Natural killer cell treated with Interleukin-12 subunit alpha and Interleukin-12 subunit beta and Interleukin-15 and Interleukin-18, amount 100 ng/mL, for 72 hours (primary cell): ENCODE results near the gene FKBP2. TPM values are rescaled to one million over a fixed set of nuclear protein-coding genes. Genes with fewer than 3 reads are reported as not detected.

Experiments
- ATAC-seq, 2 donors: fragments of 150-1000 bp; cut with Tn5 transposase in 1 of 2; sonication (Bioruptor Pico), chemical (Tn5 transposase) in 1 of 2; 2 replicates each; pipeline ENCODE4 v1.10.0; 2021
- DNase-seq: peaks from one replicate; pipeline ENCODE4 v3.0.0; 2022; ENCODE audit warnings: low spot score
- H3K27ac Mint-ChIP-seq, 2 donors: 1 replicate in 1 of 2; 2 replicates in 1 of 2; pipeline ENCODE4 v1.8.0; 2022; ENCODE audit warnings: mixed read lengths in 2 of 2, mild to moderate bottlenecking in 1 of 2, moderate library complexity in 1 of 2
- H3K27me3 Mint-ChIP-seq, 2 donors: 1 replicate in 1 of 2; 2 replicates in 1 of 2; pipeline ENCODE4 v1.8.0; 2022; ENCODE audit warnings: mixed read lengths in 2 of 2
- H3K36me3 Mint-ChIP-seq: one replicate; pipeline ENCODE4 v1.8.0; 2022; ENCODE audit warnings: mixed read lengths
- H3K4me1 Mint-ChIP-seq, 2 donors: 1 replicate in 1 of 2; 2 replicates in 1 of 2; pipeline ENCODE4 v1.8.0; 2022; ENCODE audit warnings: low read depth in 2 of 2, mixed read lengths in 2 of 2, mild to moderate bottlenecking in 1 of 2
- H3K4me3 Mint-ChIP-seq: one replicate; pipeline ENCODE4 v1.8.0; 2022; ENCODE audit warnings: mixed read lengths
- H3K9me3 Mint-ChIP-seq: 2 replicates; pipeline ENCODE4 v1.8.0; 2022; ENCODE audit warnings: mixed read lengths
- total RNA-seq, 2 donors: library from RNA; stranded (reverse); gene quantifications; one replicate each; pipeline ENCODE4 v1.2.3, GENCODE V29; 2022

Gene FKBP2
- total RNA-seq, 2 donors from 2014 or later = 33.1 to 53.5 TPM

- Mint-ChIP-seq H3K4me1 (peaks cover 19 to 23% of the 10 kb centered on the region in 2 donors), H3K27ac (peak within 1 kb of the TSS in 1 of 2 donors; percentile 63), H3K4me3 (peak within 1 kb of the TSS; percentile 71), H3K9me3 (no peaks in the 10 kb centered on the region), H3K27me3 (no peaks in the 10 kb centered on the region), H3K36me3 (no peaks in the 10 kb centered on the region)
- DNase-seq (peak; percentile 85), ATAC-seq (peak; percentile 80 to 84)
Measured at GRCh38 chr11:64233913-64234586, 6.8 kb upstream of the FKBP2 start, which contains the start of gene VEGFB. Gene VEGFB (plus strand): TSS chr11:64234584. CDS start chr11:64234834, 250 bp downstream.

DNA sequence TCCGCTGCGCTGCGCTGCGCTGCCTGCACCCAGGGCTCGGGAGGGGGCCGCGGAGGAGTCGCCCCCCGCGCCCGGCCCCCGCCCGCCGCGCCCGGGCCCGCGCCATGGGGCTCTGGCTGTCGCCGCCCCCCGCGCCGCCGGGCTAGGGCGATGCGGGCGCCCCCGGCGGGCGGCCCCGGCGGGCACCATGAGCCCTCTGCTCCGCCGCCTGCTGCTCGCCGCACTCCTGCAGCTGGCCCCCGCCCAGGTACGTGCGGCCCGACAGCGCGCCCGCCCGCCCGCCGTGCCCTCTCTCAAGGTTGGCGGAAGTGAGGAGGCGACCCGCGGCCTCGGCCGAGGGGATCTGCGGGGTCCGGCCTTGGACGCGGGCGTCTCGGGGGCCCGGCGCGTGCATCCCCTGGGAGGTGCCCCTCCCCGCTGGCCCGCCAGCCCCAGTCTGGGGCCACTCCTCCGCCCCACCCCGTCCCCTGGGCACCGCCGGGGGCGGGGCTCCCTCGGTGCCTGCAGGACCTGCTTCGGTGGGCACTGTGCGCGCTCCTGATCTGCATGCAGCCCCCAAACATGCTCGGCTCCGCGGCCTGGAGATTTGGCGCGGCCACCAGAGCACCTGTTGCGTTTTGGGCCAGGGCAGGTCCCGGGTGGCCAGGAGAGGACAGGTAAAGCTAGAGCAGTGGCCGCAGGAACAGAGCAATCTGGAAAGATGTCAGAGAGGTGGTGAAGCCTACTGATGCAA, 6.1 kb upstream of the FKBP2 start:
- no peaks in the 10 kb centered on the region for H3K27me3 Mint-ChIP-seq
- no peaks in the 10 kb centered on the region for H3K9me3 Mint-ChIP-seq
- DNase-seq (no peak), ATAC-seq (peak; percentile 61 to 68)
- H3K4me3 Mint-ChIP-seq = peak overlapping the region; percentile 71
- H3K27ac Mint-ChIP-seq = peak overlapping the region in 1 of 2 donors; percentile 63
- H3K36me3 Mint-ChIP-seq = no peaks in the 10 kb centered on the region
- peaks cover 11 to 22% of the 10 kb centered on the region in 2 donors for H3K4me1 Mint-ChIP-seq

DNA sequence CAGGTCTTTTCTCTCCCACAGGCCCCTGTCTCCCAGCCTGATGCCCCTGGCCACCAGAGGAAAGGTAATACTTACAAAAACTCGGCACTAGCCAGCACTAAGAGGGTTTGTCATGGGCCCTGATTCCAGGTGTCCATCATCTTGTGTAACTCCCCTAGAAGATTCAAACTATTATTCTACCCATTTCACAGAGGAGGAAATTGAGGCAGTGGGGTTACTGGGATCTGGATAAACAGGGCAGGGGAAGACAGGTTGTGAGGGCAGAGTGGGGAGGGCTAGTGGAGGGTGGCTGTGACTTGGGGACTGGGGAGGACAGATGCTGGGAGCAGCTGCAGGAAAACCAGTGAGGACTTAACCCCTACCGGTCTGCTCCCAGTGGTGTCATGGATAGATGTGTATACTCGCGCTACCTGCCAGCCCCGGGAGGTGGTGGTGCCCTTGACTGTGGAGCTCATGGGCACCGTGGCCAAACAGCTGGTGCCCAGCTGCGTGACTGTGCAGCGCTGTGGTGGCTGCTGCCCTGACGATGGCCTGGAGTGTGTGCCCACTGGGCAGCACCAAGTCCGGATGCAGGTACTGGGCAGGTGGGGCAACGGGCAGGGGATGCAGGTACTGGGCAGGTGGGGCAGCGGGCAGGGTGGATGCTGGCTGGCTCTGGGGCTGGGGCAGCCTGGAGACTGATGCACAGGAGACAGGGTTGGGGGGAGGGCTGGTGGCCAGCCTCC, 5.3 kb upstream of the FKBP2 start:
- Mint-ChIP-seq H3K27me3 (no peaks in the 10 kb centered on the region), H3K36me3 (no peaks in the 10 kb centered on the region), H3K27ac (peak overlapping the region in 1 of 2 donors; percentile 63), H3K9me3 (no peaks in the 10 kb centered on the region), H3K4me3 (peak overlapping the region; percentile 71), H3K4me1 (peaks cover 14 to 24% of the 10 kb centered on the region in 2 donors)
- ATAC-seq = no peak
- DNase-seq = no peak

GRCh38 chr11:64237484-64237951, 3.4 kb upstream of the FKBP2 start:
- peaks cover 14 to 25% of the 10 kb centered on the region in 2 donors for H3K4me1 Mint-ChIP-seq
- H3K27me3 Mint-ChIP-seq = no peaks in the 10 kb centered on the region
- H3K36me3 Mint-ChIP-seq = no peaks in the 10 kb centered on the region
- ATAC-seq = no peak
- H3K9me3 Mint-ChIP-seq = no peaks in the 10 kb centered on the region
- no peak overlapping the region for H3K27ac Mint-ChIP-seq
- no peak overlapping the region for H3K4me3 Mint-ChIP-seq
- DNase-seq = no peak

GRCh38 chr11:64238076-64238475, 2.8 kb upstream of the FKBP2 start:
- no peak overlapping the region for H3K4me3 Mint-ChIP-seq
- H3K27ac Mint-ChIP-seq = no peak overlapping the region
- H3K27me3 Mint-ChIP-seq = no peaks in the 10 kb centered on the region
- DNase-seq = no peak
- no peaks in the 10 kb centered on the region for H3K9me3 Mint-ChIP-seq
- peaks cover 14 to 25% of the 10 kb centered on the region in 2 donors for H3K4me1 Mint-ChIP-seq
- no peak for ATAC-seq
- no peaks in the 10 kb centered on the region for H3K36me3 Mint-ChIP-seq

DNA sequence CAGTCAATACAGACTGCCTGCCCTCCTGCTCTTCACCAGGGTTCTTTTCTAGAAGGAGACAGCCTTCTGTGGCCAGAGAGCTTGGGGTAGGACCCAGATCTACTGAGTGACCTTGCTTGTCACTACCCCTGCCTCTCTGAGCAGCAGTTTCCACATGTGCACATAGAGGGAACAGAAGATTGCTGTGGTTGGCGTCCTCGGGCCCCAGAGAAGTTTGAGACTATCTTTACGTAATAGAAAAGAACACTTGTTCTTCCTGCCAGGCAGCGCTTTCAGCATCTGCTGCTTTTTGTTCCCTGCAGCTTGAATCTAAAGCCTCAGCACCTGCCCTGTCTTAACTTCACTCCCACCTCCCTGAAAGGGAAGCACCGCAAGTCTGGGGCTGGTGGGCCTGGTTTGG, 1.9 kb upstream of the FKBP2 start:
- no peaks in the 10 kb centered on the region for H3K27me3 Mint-ChIP-seq
- H3K27ac Mint-ChIP-seq = no peak overlapping the region
- DNase-seq (no peak), ATAC-seq (no peak)
- H3K4me3 Mint-ChIP-seq = no peak overlapping the region
- no peaks in the 10 kb centered on the region for H3K36me3 Mint-ChIP-seq
- no peaks in the 10 kb centered on the region for H3K9me3 Mint-ChIP-seq
- peaks cover 14 to 32% of the 10 kb centered on the region in 2 donors for H3K4me1 Mint-ChIP-seq

DNA sequence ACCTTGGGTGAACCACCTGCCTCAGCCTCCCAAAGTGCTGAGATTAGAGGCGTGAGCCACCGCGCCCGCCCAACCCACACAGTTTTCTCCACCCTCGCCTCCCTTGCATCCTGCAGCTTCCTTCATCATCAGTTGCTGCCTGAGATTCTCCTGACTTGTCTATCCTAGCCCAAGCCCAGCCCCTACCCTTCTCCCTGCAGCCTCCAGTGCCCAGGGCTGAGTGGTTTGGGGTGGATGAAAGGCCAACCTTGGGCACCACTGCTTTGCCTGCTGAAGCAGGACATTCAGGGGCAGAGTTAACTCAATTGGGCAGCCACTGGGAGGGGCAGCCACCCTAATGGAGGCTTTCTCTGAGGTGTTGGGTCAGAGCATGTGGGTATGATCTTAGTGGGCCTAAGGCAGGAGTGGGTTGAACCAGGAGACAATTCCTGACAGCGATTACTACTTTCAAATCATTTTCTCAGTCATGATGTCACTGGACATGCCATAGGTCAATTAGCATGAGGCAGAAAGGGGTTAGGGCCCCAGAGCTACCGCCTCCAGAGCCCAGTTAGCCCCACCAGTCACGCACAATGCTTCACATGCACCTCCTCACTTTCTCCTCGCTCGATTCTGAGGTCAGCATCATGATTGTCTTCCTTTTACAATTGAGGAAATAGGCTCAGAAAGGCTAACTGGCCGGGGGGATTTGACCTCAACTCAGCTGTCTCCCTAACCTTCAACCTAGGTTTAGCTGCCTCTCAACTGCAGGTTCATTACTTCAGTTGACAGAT, 1.0 kb upstream of the FKBP2 start:
- H3K4me3 Mint-ChIP-seq = peak overlapping the region; percentile 92
- H3K36me3 Mint-ChIP-seq = no peaks in the 10 kb centered on the region
- H3K27ac Mint-ChIP-seq = peak overlapping the region; percentile 95 to 97
- ATAC-seq = no peak
- H3K4me1 Mint-ChIP-seq = peaks cover 14 to 32% of the 10 kb centered on the region in 2 donors
- no peak for DNase-seq
- no peaks in the 10 kb centered on the region for H3K9me3 Mint-ChIP-seq
- H3K27me3 Mint-ChIP-seq = no peaks in the 10 kb centered on the region

DNA sequence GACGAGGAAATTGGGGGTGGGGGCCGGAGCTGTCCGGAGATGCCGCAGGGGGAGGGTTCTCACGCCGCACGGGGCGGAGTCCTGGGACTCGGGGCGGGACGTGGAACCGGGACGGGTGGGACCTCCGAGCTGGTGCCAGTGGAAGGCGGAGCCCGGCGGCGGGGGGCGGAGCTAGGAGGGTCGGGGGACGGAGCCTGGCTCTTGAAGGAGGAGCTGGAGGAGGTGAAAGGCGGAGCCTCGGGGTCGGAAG, 271 bp downstream of the FKBP2 start:
- Mint-ChIP-seq H3K36me3 (no peaks in the 10 kb centered on the region), H3K4me3 (peak overlapping the region; percentile 92), H3K27me3 (no peaks in the 10 kb centered on the region), H3K27ac (peak overlapping the region; percentile 95 to 97), H3K4me1 (peaks cover 6 to 30% of the 10 kb centered on the region in 2 donors), H3K9me3 (no peaks in the 10 kb centered on the region)
- ATAC-seq = peak; percentile 91 to 94
- DNase-seq = peak; percentile 100

GRCh38 chr11:64241491-64242374, 838 bp downstream of the FKBP2 start:
- Mint-ChIP-seq H3K27me3 (no peaks in the 10 kb centered on the region), H3K27ac (peak overlapping the region; percentile 95 to 97), H3K4me1 (peaks cover 6 to 30% of the 10 kb centered on the region in 2 donors), H3K9me3 (no peaks in the 10 kb centered on the region), H3K36me3 (no peaks in the 10 kb centered on the region), H3K4me3 (peak overlapping the region; percentile 92)
- ATAC-seq = peak; percentile 0 to 2
- no peak for DNase-seq

DNA sequence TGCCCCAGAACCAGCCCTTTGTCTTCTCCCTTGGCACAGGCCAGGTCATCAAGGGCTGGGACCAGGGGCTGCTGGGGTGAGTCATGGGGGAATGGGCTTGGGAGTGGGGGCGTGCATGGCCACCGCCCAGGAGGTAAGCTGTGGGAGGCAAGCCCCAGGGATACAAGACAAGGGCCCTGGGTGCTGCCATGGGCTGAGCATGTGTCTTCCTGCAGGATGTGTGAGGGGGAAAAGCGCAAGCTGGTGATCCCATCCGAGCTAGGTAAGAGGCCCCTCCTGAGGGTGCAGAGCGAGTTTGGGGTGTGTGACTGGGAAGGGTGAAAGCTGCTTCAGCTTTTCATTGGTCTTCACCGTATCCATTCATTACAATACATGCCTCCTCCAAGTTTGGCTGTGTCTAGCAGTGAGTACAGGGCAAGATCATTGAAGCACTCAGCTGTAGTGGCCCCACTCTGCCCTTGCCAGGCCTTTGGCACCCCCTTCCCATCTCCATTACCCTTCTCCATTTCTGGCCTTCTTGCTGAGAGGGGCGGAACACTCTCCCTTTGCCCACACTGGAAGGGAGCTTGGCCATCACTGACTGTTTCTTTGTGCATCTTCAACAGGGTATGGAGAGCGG, 2.5 kb downstream of the FKBP2 start:
- peak overlapping the region in 1 of 2 donors; percentile 31 for H3K27ac Mint-ChIP-seq
- DNase-seq (no peak), ATAC-seq (no peak)
- H3K9me3 Mint-ChIP-seq = no peaks in the 10 kb centered on the region
- H3K4me3 Mint-ChIP-seq = peak overlapping the region; percentile 53
- H3K27me3 Mint-ChIP-seq = no peaks in the 10 kb centered on the region
- peaks cover 13 to 41% of the 10 kb centered on the region in 2 donors for H3K4me1 Mint-ChIP-seq
- no peaks in the 10 kb centered on the region for H3K36me3 Mint-ChIP-seq

DNA sequence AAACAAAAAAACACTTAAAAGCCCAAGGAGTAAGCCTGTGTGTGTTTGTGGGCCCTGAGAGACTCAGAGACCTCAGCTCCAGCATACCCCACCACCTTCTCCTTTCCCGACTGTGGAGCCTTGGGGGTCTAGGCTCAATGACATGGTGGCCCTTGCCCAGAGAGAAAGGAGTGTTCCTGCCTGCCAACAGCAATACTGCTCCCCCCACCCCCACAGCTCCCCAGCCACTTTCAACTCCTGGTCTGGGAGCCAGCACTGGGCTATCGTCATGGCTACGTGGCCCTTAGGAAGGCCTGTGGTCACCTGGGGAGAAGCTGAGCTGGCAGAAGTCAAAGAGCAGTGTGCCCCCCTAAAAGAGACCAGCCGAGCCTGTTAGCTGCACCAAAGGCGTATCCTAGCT, 3.2 kb downstream of the FKBP2 start:
- no peak overlapping the region for H3K4me3 Mint-ChIP-seq
- DNase-seq (no peak), ATAC-seq (no peak)
- no peaks in the 10 kb centered on the region for H3K27me3 Mint-ChIP-seq
- no peaks in the 10 kb centered on the region for H3K9me3 Mint-ChIP-seq
- H3K36me3 Mint-ChIP-seq = no peaks in the 10 kb centered on the region
- no peak overlapping the region for H3K27ac Mint-ChIP-seq
- H3K4me1 Mint-ChIP-seq = peaks cover 13 to 41% of the 10 kb centered on the region in 2 donors

DNA sequence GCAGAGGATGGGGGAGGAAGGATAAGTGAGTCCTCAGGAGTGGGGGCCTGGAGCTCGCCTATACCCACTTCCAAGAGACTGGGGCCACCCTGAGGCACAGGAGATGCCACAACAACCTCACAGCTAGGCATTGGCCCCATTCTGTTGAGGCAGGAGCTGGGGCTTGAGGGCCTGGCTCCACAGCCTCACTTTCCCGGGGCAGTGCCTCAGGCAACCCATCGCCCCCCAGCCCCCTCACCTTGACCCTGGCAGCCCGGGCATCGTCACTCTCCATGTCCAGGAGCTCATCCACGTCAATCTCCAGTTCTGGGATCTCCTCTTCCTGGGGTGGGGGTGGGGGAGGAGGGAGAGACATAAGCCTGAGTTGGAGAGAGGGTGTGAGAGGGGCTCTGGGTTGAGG, 4.1 kb downstream of the FKBP2 start:
- no peaks in the 10 kb centered on the region for H3K9me3 Mint-ChIP-seq
- no peaks in the 10 kb centered on the region for H3K27me3 Mint-ChIP-seq
- DNase-seq = no peak
- H3K4me3 Mint-ChIP-seq = peak overlapping the region; percentile 86
- H3K4me1 Mint-ChIP-seq = peaks cover 12 to 38% of the 10 kb centered on the region in 2 donors
- ATAC-seq = no peak
- H3K36me3 Mint-ChIP-seq = no peaks in the 10 kb centered on the region
- peak overlapping the region in 1 of 2 donors; percentile 83 for H3K27ac Mint-ChIP-seq
